T-cell (primary cell): ENCODE results near the gene WDR86. TPM values are rescaled to one million over a fixed set of nuclear protein-coding genes. Genes with fewer than 3 reads are reported as not detected.

Source experiments
- ATAC-seq, 4 experiments: fragments of 200-7000 bp in 3 of 4; fragments of 150-1000 bp in 1 of 4; cut with Tn5 transposase; replicated peaks in 1 of 4; 1 replicate in 3 of 4; 2 replicates in 1 of 4; pipeline ENCODE4 v1.10.0; 2021; ENCODE audit warnings: moderate library complexity in 3 of 4, mild to moderate bottlenecking in 2 of 4, moderate number of reproducible peaks in 1 of 4
- CTCF ChIA-PET, 2 donors: fragments of 300-600 bp; sonication (Branson Sonifier 250); formaldehyde crosslinking; loops; one replicate each; lab custom pipeline; 2022; ENCODE audit warnings: antibody characterized with exemption in 2 of 2; lab: Charles Lee
- POLR2A ChIA-PET, 2 donors: fragments of 300-600 bp; sonication (Branson Sonifier 250); formaldehyde crosslinking; loops; one replicate each; lab custom pipeline; 2022; ENCODE audit warnings: antibody characterized with exemption in 2 of 2; lab: Charles Lee
- DNase-seq, 35 experiments: peaks; one replicate each; pipeline versions ENCODE4 v3.0.0 to v3.0.0-alpha.2; 2013 to 2023
- H3K27ac ChIP-seq: one replicate; pipeline ENCODE4 v1.5.1; 2013; ENCODE audit warnings: low read length
- H3K27me3 ChIP-seq, 2 experiments: replicated peaks in 1 of 2; 1 replicate in 1 of 2; 2 replicates in 1 of 2; pipeline versions ENCODE4 v1.6.1 to v1.7.0; 2013; ENCODE audit warnings: low read length in 1 of 2, mixed read lengths in 1 of 2; ENCODE audit not compliant: control insufficient read depth in 2 of 2, insufficient read depth in 2 of 2; ENCODE audit errors: extremely low read depth in 1 of 2
- H3K36me3 ChIP-seq, 2 donors: 1 replicate in 1 of 2; 2 replicates in 1 of 2; pipeline versions ENCODE4 v1.6.1 to v1.7.0; 2013; ENCODE audit warnings: low read length in 1 of 2; ENCODE audit not compliant: control insufficient read depth in 2 of 2, insufficient read depth in 1 of 2; ENCODE audit errors: extremely low read depth in 1 of 2
- H3K4me1 ChIP-seq, 2 experiments: 1 replicate in 1 of 2; 2 replicates in 1 of 2; pipeline versions ENCODE4 v1.6.1 to v1.7.0; 2013; ENCODE audit warnings: low read length in 2 of 2, mixed read lengths in 1 of 2; ENCODE audit not compliant: insufficient read depth in 2 of 2, control insufficient read depth in 1 of 2; ENCODE audit errors: extremely low read depth in 1 of 2
- H3K4me3 ChIP-seq, 2 donors: 1 replicate in 1 of 2; 2 replicates in 1 of 2; pipeline versions ENCODE4 v1.5.1 to v1.7.0; 2013; ENCODE audit warnings: mild to moderate bottlenecking in 2 of 2, low read length in 1 of 2, moderate library complexity in 1 of 2; ENCODE audit not compliant: control insufficient read depth in 1 of 2; ENCODE audit errors: extremely low read depth in 1 of 2
- H3K9me3 ChIP-seq: 2 replicates; pipeline ENCODE4 v1.7.0; 2013
- H3K27ac Mint-ChIP-seq, 2 donors: one replicate each; pipeline ENCODE4 v1.8.0; 2020 to 2021; ENCODE audit warnings: mild to moderate bottlenecking in 2 of 2, mixed read lengths in 2 of 2
- H3K27me3 Mint-ChIP-seq, 2 donors: one replicate each; pipeline ENCODE4 v1.8.0; 2021 to 2022; ENCODE audit warnings: mixed read lengths in 2 of 2
- H3K36me3 Mint-ChIP-seq: one replicate; pipeline ENCODE4 v1.8.0; 2021; ENCODE audit warnings: mixed read lengths
- H3K4me1 Mint-ChIP-seq, 3 donors: one replicate each; pipeline ENCODE4 v1.8.0; 2020 to 2022; ENCODE audit warnings: mixed read lengths in 3 of 3, mild to moderate bottlenecking in 1 of 3
- H3K4me3 Mint-ChIP-seq, 3 donors: one replicate each; pipeline ENCODE4 v1.8.0; 2020 to 2022; ENCODE audit warnings: mild to moderate bottlenecking in 3 of 3, mixed read lengths in 3 of 3, moderate library complexity in 3 of 3
- H3K9me3 Mint-ChIP-seq, 3 donors: one replicate each; pipeline ENCODE4 v1.8.0; 2020 to 2022; ENCODE audit warnings: mixed read lengths in 3 of 3
- WGBS: methylation state at CpG from one replicate; pipeline ENCODE4 v1.1.5; 2013; ENCODE audit warnings: missing lambda C conversion rate; ENCODE audit not compliant: insufficient coverage; 5-methylcytosine and 5-hydroxymethylcytosine counted together
- total RNA-seq, 35 experiments: library from RNA in 6 of 35; stranded (reverse) in 6 of 35; fragments of 120-200 nt in 1 of 35; gene quantifications; one replicate each; pipeline versions ENCODE4 v1.2.1 to v1.2.4 and lab custom pipeline; 2013 to 2026

The WDR86 gene
- total RNA-seq, 5 donors from 2014 or later (not counting 1 experiment from before 2014, with no cell fraction given) = 3.1 to 26.0 (median 10.1) TPM

GRCh38 chr7:151406051-151406875 lies 3.6 kb downstream of the WDR86 start:
- Histone ChIP-seq H3K4me1 (peaks cover 0 to 56% of the 10 kb centered on the region in 2 experiments), H3K36me3 (no peaks in the 10 kb centered on the region), H3K4me3 (no peak overlapping the region), H3K27ac (no peak overlapping the region), H3K27me3 (peaks cover 2 to 36% of the 10 kb centered on the region in 2 experiments), H3K9me3 (no peaks in the 10 kb centered on the region)
- Mint-ChIP-seq H3K9me3 (no peaks in the 10 kb centered on the region), H3K4me1 (peaks cover 21 to 51% (median 24%) of the 10 kb centered on the region in 3 donors), H3K4me3 (no peak overlapping the region), H3K27me3 (peaks cover 7 to 15% of the 10 kb centered on the region in 2 donors), H3K27ac (peak overlapping the region in 1 of 2 donors; percentile 61), H3K36me3 (no peaks in the 10 kb centered on the region)
- no peak for DNase-seq
- WGBS = 91% methylated on average over 15 of the region's 24 CpGs
- POLR2A ChIA-PET = interaction anchor here in 1 of 2 donors (0.6 kb wide), 1 partner anchor 154 kb away, joined by 4 read pairs; no protein-coding TSS in a partner anchor
- CTCF ChIA-PET = no interaction called here
- ATAC-seq = no peak

GRCh38 chr7:151405588-151405987 lies 4.2 kb downstream of the WDR86 start:
- no peaks in the 10 kb centered on the region for H3K9me3 ChIP-seq
- Mint-ChIP-seq H3K36me3 (no peaks in the 10 kb centered on the region), H3K9me3 (no peaks in the 10 kb centered on the region), H3K4me1 (peaks cover 14 to 51% (median 17%) of the 10 kb centered on the region in 3 donors), H3K27me3 (peaks cover 0 to 8% of the 10 kb centered on the region in 2 donors), H3K4me3 (no peak overlapping the region), H3K27ac (peak overlapping the region in 1 of 2 donors; percentile 39)
- POLR2A ChIA-PET = interaction anchor here in 1 of 2 donors (0.6 kb wide), 1 partner anchor 154 kb away, joined by 4 read pairs; no protein-coding TSS in a partner anchor
- H3K27me3 ChIP-seq = peaks cover 2 to 29% of the 10 kb centered on the region in 2 experiments
- H3K4me3 ChIP-seq = no peak overlapping the region
- 96% methylated on average over 4 of the region's 10 CpGs for WGBS
- H3K27ac ChIP-seq = no peak overlapping the region
- no peaks in the 10 kb centered on the region for H3K36me3 ChIP-seq
- CTCF ChIA-PET = interaction anchor here in 1 of 2 donors (0.5 kb wide), 1 partner anchor 84 kb away, joined by 3 read pairs; no protein-coding TSS in a partner anchor
- DNase-seq (no peak), ATAC-seq (no peak)
- peaks cover 0 to 49% of the 10 kb centered on the region in 2 experiments for H3K4me1 ChIP-seq

GRCh38 chr7:151405056-151405455 lies 4.8 kb downstream of the WDR86 start:
- Mint-ChIP-seq H3K27ac (peak overlapping the region; percentile 39 to 43), H3K36me3 (no peaks in the 10 kb centered on the region), H3K4me1 (peaks cover 12 to 53% (median 16%) of the 10 kb centered on the region in 3 donors), H3K27me3 (peaks cover 0 to 5% of the 10 kb centered on the region in 2 donors), H3K9me3 (no peaks in the 10 kb centered on the region), H3K4me3 (no peak overlapping the region)
- POLR2A ChIA-PET = no interaction called here
- Histone ChIP-seq H3K27ac (no peak overlapping the region), H3K9me3 (no peaks in the 10 kb centered on the region), H3K36me3 (no peaks in the 10 kb centered on the region), H3K27me3 (peaks cover 2 to 24% of the 10 kb centered on the region in 2 experiments), H3K4me3 (no peak overlapping the region), H3K4me1 (peaks cover 0 to 46% of the 10 kb centered on the region in 2 experiments)
- WGBS = 91% methylated on average over 8 of the region's 9 CpGs
- no peak for ATAC-seq
- CTCF ChIA-PET = interaction anchor here in 1 of 2 donors (0.5 kb wide), 1 partner anchor 83 kb away, joined by 3 read pairs; no protein-coding TSS in a partner anchor
- DNase-seq = no peak

DNA sequence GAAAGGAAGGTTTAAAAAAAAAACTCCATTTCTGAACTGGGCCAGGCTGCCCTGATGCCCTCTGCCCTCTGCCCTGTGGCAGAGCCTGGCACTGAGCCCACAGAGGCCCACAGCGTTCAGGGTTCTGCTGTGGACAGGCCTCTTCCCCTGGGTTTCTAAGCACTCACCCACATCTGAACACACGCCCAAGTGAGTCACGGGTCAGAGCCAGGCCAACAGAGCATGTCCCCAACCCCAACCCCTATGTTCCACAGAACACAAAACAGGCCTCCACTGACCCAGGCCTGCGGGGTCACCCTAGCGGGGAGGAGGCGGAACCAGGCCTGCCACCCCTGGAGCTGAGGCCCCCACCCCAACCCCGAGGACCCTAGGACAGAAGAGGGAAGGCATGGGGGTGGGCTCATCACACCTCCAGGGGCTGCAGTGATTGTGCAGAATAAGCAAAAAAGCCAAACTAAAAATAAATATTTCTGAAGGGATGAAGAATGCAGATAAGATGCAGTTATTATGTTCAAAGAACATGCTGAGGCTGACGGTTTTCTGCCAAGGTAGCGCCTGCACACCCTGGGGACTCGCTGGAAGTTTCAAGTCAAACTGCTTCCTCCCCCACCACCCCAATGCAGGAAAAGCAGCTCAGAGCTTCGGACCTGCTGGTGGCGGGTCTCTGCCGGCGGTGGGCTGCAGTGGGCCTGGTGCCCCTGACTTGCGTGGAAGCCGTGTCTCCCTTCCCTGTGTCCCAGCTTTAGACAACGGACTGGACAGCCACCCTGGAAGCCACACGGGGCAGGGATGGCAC lies 5.4 kb downstream of the WDR86 start:
- ATAC-seq (no peak), DNase-seq (peak in 1 of 35 experiments; percentile 24)
- ChIA-PET CTCF (no interaction called here), POLR2A (no interaction called here)
- Mint-ChIP-seq H3K4me1 (peaks cover 12 to 53% (median 16%) of the 10 kb centered on the region in 3 donors), H3K36me3 (no peaks in the 10 kb centered on the region), H3K27me3 (peaks cover 0 to 5% of the 10 kb centered on the region in 2 donors), H3K4me3 (no peak overlapping the region), H3K27ac (peak overlapping the region; percentile 39 to 81), H3K9me3 (no peaks in the 10 kb centered on the region)
- H3K4me1 ChIP-seq = peaks cover 0 to 44% of the 10 kb centered on the region in 2 experiments
- no peaks in the 10 kb centered on the region for H3K9me3 ChIP-seq
- no peak overlapping the region for H3K4me3 ChIP-seq
- no peaks in the 10 kb centered on the region for H3K36me3 ChIP-seq
- WGBS = 91% methylated on average over 8 of the region's 18 CpGs
- peaks cover 2 to 19% of the 10 kb centered on the region in 2 experiments for H3K27me3 ChIP-seq
- H3K27ac ChIP-seq = peak overlapping the region; percentile 34

DNA sequence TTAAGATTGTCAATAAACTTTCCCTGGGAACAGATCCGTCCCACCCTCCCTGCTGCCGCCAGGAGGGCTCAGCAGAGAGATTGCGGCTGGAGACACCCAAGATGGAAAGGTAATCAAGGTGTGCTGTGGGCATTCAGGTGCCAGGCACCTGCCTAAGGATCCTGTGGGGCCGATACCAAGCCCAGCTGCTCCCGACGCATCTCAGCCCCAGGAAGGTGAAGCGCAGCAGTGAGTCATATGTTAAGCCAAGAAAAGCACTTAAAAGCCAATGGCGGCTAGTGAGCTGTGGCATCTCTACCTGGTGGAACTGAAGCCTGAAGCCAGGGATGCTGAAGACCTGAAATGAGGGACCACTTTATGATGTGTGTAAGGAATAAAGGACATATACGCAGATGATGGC lies 6.1 kb downstream of the WDR86 start:
- CTCF ChIA-PET = no interaction called here
- H3K9me3 Mint-ChIP-seq = no peaks in the 10 kb centered on the region

More for the DNA sequence above, 6.1 kb downstream of the WDR86 start:
- H3K27me3 ChIP-seq = peaks cover 2 to 14% of the 10 kb centered on the region in 2 experiments
- H3K9me3 ChIP-seq = no peaks in the 10 kb centered on the region
- no peak overlapping the region for H3K4me3 Mint-ChIP-seq
- POLR2A ChIA-PET = no interaction called here
- H3K27ac ChIP-seq = peak overlapping the region; percentile 34
- H3K27ac Mint-ChIP-seq = peak overlapping the region; percentile 5 to 81
- ATAC-seq = no peak
- peaks cover 11 to 51% (median 14%) of the 10 kb centered on the region in 3 donors for H3K4me1 Mint-ChIP-seq
- DNase-seq = no peak
- H3K27me3 Mint-ChIP-seq = peaks cover 0 to 3% of the 10 kb centered on the region in 2 donors
- 93% methylated on average over 7 of the region's 9 CpGs for WGBS
- peaks cover 0 to under 1% of the 10 kb centered on the region in 2 donors for H3K36me3 ChIP-seq
- H3K4me1 ChIP-seq = peaks cover 0 to 41% of the 10 kb centered on the region in 2 experiments
- no peak overlapping the region for H3K4me3 ChIP-seq
- H3K36me3 Mint-ChIP-seq = no peaks in the 10 kb centered on the region
